Measurements from ENCODE around the gene SLC35E1. TPM values are rescaled to one million over a fixed set of nuclear protein-coding genes. Genes with fewer than 3 reads are reported as not detected.
"Not testable (repeated sequence)": the region's sequence is repeated elsewhere in the genome, so short reads cannot be mapped to it uniquely, and the experiment has no call there.

The SLC35E1 gene
- total RNA-seq, 1 experiment from 2014 or later: 28.5 TPM

DNA sequence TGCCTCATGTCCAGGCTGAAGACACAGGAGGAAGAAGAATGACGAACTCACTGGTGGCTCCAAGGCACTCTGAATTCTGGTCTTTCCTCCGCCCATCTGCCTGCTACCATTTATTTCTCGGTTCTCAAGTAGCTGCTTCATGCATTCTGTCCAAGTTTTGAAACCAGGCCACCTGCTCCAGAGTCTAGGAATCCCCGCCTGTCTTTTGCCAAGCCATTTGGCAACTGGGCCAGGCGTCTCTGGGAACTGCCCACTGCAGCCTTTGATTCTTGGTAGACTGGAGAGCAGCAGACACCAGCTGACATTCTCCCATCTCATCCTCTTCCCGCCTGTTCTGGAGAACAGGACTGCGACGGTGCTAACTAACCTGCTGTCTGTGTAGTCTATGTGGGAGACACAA lies 10.8 kb downstream of the SLC35E1 start (continued):
- TF ChIP-seq ZNF396 (CRISPR knock-in tag; IDR thresholded peaks at IDR 0.05; ENCODE audit: borderline replicate concordance): no peak
- no peak for TF ChIP-seq KAT7 (CRISPR knock-in tag; IDR thresholded peaks at IDR 0.05; ENCODE audit: borderline replicate concordance)
- TF ChIP-seq, protein P1, sequence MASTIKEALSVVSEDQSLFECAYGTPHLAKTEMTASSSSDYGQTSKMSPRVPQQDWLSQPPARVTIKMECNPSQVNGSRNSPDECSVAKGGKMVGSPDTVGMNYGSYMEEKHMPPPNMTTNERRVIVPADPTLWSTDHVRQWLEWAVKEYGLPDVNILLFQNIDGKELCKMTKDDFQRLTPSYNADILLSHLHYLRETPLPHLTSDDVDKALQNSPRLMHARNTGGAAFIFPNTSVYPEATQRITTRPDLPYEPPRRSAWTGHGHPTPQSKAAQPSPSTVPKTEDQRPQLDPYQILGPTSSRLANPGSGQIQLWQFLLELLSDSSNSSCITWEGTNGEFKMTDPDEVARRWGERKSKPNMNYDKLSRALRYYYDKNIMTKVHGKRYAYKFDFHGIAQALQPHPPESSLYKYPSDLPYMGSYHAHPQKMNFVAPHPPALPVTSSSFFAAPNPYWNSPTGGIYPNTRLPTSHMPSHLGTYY (CRISPR knock-in tag; IDR thresholded peaks at IDR 0.05): no peak
- TF ChIP-seq, protein P2, sequence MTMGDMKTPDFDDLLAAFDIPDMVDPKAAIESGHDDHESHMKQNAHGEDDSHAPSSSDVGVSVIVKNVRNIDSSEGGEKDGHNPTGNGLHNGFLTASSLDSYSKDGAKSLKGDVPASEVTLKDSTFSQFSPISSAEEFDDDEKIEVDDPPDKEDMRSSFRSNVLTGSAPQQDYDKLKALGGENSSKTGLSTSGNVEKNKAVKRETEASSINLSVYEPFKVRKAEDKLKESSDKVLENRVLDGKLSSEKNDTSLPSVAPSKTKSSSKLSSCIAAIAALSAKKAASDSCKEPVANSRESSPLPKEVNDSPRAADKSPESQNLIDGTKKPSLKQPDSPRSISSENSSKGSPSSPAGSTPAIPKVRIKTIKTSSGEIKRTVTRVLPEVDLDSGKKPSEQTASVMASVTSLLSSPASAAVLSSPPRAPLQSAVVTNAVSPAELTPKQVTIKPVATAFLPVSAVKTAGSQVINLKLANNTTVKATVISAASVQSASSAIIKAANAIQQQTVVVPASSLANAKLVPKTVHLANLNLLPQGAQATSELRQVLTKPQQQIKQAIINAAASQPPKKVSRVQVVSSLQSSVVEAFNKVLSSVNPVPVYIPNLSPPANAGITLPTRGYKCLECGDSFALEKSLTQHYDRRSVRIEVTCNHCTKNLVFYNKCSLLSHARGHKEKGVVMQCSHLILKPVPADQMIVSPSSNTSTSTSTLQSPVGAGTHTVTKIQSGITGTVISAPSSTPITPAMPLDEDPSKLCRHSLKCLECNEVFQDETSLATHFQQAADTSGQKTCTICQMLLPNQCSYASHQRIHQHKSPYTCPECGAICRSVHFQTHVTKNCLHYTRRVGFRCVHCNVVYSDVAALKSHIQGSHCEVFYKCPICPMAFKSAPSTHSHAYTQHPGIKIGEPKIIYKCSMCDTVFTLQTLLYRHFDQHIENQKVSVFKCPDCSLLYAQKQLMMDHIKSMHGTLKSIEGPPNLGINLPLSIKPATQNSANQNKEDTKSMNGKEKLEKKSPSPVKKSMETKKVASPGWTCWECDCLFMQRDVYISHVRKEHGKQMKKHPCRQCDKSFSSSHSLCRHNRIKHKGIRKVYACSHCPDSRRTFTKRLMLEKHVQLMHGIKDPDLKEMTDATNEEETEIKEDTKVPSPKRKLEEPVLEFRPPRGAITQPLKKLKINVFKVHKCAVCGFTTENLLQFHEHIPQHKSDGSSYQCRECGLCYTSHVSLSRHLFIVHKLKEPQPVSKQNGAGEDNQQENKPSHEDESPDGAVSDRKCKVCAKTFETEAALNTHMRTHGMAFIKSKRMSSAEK (CRISPR knock-in tag; IDR thresholded peaks at IDR 0.05; ENCODE audit: borderline replicate concordance): no peak

DNA sequence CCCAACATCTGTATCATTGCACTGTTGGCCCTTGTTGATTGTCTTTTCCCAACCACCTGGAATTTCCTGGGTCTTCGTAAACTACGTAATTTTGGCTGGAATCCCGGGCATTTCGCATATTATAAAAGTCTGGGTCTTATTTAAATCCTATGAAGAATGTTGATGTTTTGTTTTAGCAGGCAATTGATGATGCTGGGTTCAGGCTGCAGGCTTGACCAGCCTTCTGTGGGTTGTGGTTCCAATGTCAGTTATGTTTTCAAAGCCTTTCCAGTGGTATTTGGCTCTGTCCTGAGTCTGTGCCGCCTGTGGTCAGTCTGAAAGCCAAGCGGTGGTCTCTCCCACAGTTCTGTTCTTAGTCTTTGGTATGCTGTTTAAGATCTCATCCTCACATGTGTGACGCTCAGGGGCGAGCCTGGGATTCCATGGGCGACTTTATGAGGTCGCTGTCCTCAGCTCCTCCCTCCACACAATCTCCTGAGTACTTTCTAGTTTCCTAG lies 12.4 kb downstream of the SLC35E1 start:
- TF ChIP-seq ZNF121 (CRISPR knock-in tag; IDR thresholded peaks at IDR 0.05) (no peak), ZNF396 (CRISPR knock-in tag; IDR thresholded peaks at IDR 0.05; ENCODE audit: borderline replicate concordance) (no peak), ATF1 (CRISPR knock-in tag; IDR thresholded peaks at IDR 0.05) (no peak)
- no peaks in the 10 kb centered on the region for H3K9me3 Mint-ChIP-seq
- ATAC-seq (no peak), DNase-seq (ENCODE audit: low spot score) (no peak)
- no peak overlapping the region for H3K4me3 Mint-ChIP-seq
- CTCF ChIA-PET: no interaction called here
- no peaks in the 10 kb centered on the region for H3K4me1 Mint-ChIP-seq
- peaks cover 55% of the 10 kb centered on the region for H3K36me3 Mint-ChIP-seq
- H3K27ac Mint-ChIP-seq: 0 out of 2 replicates have a peak overlapping the region, but pooled peaks have one; percentile 49
- no peaks in the 10 kb centered on the region for H3K27me3 Mint-ChIP-seq (ENCODE audit: low read depth)
- POLR2A ChIA-PET: no interaction called here

DNA sequence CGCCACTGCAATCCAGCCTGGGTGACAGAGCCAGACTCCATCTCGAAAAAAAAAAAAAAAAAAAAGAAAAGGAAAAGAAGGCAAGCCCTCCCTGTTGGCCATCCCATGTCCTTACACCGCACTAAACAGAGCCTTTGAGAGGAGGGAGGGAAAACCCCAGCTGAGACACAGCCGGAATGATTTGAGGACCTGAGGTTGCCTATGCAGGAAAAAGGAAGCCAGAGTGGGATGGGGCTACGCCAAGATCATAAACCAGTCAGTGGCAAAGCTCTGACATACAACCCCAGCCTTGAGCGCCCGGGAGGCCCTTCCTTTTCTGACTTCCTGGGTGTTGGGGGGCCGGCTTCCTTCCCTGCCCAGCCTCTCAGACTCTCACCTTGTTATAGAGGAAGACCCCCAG lies 17.4 kb downstream of the SLC35E1 start:
- peaks cover 44% of the 10 kb centered on the region for H3K36me3 Mint-ChIP-seq

DNA sequence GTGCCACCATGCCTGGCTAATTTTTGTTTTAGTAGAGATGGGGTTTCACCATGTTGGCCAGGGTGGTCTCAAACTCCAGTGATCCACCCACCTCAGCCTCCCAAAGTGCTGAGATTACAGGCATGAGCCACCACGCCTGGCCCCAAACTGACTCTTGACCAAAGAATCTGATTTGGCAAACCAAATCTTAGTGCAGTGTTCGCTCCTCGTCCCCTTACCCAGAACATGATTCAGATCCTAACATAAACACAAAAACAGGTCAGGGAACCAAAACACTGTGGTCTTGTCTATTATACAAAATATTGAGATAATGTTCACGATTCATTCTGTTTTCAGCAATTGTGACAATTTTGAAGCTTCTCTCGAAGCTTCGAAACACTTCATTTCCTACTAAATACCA lies 20.3 kb downstream of the SLC35E1 start:
- H3K4me1 Mint-ChIP-seq; DNase-seq (ENCODE audit: low spot score); H3K9me3 Mint-ChIP-seq; H3K4me3 Mint-ChIP-seq; ATAC-seq; H3K27me3 Mint-ChIP-seq (ENCODE audit: low read depth); CTCF ChIA-PET; H3K27ac Mint-ChIP-seq; POLR2A ChIA-PET: not testable (repeated sequence)
- H3K36me3 Mint-ChIP-seq: peaks cover 33% of the 10 kb centered on the region

More for the DNA sequence above, 17.4 kb downstream of the SLC35E1 start:
- no peak for DNase-seq (ENCODE audit: low spot score)
- TF ChIP-seq TEAD4 (CRISPR knock-in tag; IDR thresholded peaks at IDR 0.05) (no peak), JUN (CRISPR knock-in tag; IDR thresholded peaks at IDR 0.05) (no peak), FOXK1 (CRISPR knock-in tag; IDR thresholded peaks at IDR 0.05) (no peak), ZNF671 (CRISPR knock-in tag; IDR thresholded peaks at IDR 0.05) (no peak), RORB (CRISPR knock-in tag; IDR thresholded peaks at IDR 0.05) (no peak)
- TF ChIP-seq, protein P3, sequence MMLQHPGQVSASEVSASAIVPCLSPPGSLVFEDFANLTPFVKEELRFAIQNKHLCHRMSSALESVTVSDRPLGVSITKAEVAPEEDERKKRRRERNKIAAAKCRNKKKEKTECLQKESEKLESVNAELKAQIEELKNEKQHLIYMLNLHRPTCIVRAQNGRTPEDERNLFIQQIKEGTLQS (CRISPR knock-in tag; conservative IDR thresholded peaks at IDR 0.05): no peak
- ATAC-seq: no peak
- Mint-ChIP-seq H3K27ac (no peak overlapping the region), H3K27me3 (ENCODE audit: low read depth) (no peaks in the 10 kb centered on the region), H3K4me1 (no peaks in the 10 kb centered on the region), H3K4me3 (no peak overlapping the region), H3K9me3 (no peaks in the 10 kb centered on the region)
- ChIA-PET POLR2A (no interaction called here), CTCF (interaction anchor here (0.7 kb wide), 1 partner anchor 39 kb away, joined by 7 read pairs; no protein-coding TSS in a partner anchor)

DNA sequence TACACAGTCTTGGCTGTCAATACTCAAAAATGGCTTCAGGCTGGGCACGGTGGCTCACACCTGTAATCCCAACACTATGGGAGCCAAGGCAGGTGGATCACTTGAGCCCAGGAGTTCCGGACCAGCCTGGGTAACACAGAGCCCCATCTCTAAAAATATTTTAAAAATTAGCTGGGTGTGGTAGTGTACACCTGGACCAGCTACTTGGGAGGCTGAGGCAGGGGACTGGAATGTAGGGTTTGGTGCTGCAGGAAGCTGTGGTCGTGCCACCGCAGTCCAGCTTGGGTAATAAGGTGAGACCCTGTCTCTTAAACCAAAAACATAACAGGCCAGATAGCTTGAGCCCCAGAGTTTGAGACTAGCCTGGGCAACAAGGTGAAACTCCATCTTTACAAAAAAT lies 23.3 kb downstream of the SLC35E1 start:
- no peak overlapping the region for H3K4me3 Mint-ChIP-seq
- ChIA-PET POLR2A (no interaction called here), CTCF (no interaction called here)
- no peak for DNase-seq (ENCODE audit: low spot score)
- no peaks in the 10 kb centered on the region for H3K27me3 Mint-ChIP-seq (ENCODE audit: low read depth)
- ATAC-seq: no peak
- peaks cover 1% of the 10 kb centered on the region for H3K4me1 Mint-ChIP-seq
- H3K36me3 Mint-ChIP-seq: peaks cover 16% of the 10 kb centered on the region
- no peak overlapping the region for H3K27ac Mint-ChIP-seq
- H3K9me3 Mint-ChIP-seq: no peaks in the 10 kb centered on the region
- no peak for TF ChIP-seq TEAD1 (CRISPR knock-in tag; IDR thresholded peaks at IDR 0.05)
- no peak for TF ChIP-seq ZNF423 (CRISPR knock-in tag; IDR thresholded peaks at IDR 0.05)
- TF ChIP-seq NFATC4 (CRISPR knock-in tag; IDR thresholded peaks at IDR 0.05): no peak
- no peak for TF ChIP-seq OVOL2 (CRISPR knock-in tag; IDR thresholded peaks at IDR 0.05; ENCODE audit: borderline replicate concordance)
- TF ChIP-seq ZNF232 (CRISPR knock-in tag; IDR thresholded peaks at IDR 0.05): no peak
- TF ChIP-seq TCF7 (CRISPR knock-in tag; IDR thresholded peaks at IDR 0.05; ENCODE audit: low read depth): no peak
- TF ChIP-seq FOXJ3 (CRISPR knock-in tag; IDR thresholded peaks at IDR 0.05; ENCODE audit: borderline replicate concordance): no peak
- no peak for TF ChIP-seq RELA (CRISPR knock-in tag; IDR thresholded peaks at IDR 0.05; ENCODE audit: borderline replicate concordance)
- no peak for TF ChIP-seq SP1 (CRISPR knock-in tag; conservative IDR thresholded peaks at IDR 0.05)
- no peak for TF ChIP-seq JAZF1 (CRISPR knock-in tag; IDR thresholded peaks at IDR 0.05)
